KOPT-K1 (cell line): ENCODE data around the gene FAM3B.
"Not testable (repeated sequence)": the region's sequence is repeated elsewhere in the genome, so short reads cannot be mapped to it uniquely, and the experiment has no call there.

Experiments
- H3K27ac ChIP-seq: fragments of 200-600 bp; sonication (generic); 2 replicates; pipeline ENCODE4 v1.5.1; 2016; ENCODE audit warnings: antibody characterized with exemption, mild to moderate bottlenecking, low read depth, low read length; ENCODE audit not compliant: poor library complexity, severe bottlenecking
- H3K36me3 ChIP-seq: fragments of 200-600 bp; sonication (generic); 2 replicates; pipeline ENCODE4 v1.5.1; 2017; ENCODE audit warnings: antibody characterized with exemption, mild to moderate bottlenecking, low read length, moderate library complexity; ENCODE audit not compliant: insufficient read depth
- H3K9me3 ChIP-seq: fragments of 200-600 bp; sonication (generic); 2 replicates; pipeline ENCODE4 v1.5.1; 2017; ENCODE audit warnings: antibody characterized with exemption, low read length, mild to moderate bottlenecking; ENCODE audit not compliant: insufficient read depth, poor library complexity, severe bottlenecking

FAM3B gene

GRCh38 chr21:41307219-41307618, 9.4 kb upstream of the FAM3B start:
- Histone ChIP-seq H3K9me3 (peaks cover 9% of the 10 kb centered on the region), H3K27ac (no peak overlapping the region), H3K36me3 (no peaks in the 10 kb centered on the region)

DNA sequence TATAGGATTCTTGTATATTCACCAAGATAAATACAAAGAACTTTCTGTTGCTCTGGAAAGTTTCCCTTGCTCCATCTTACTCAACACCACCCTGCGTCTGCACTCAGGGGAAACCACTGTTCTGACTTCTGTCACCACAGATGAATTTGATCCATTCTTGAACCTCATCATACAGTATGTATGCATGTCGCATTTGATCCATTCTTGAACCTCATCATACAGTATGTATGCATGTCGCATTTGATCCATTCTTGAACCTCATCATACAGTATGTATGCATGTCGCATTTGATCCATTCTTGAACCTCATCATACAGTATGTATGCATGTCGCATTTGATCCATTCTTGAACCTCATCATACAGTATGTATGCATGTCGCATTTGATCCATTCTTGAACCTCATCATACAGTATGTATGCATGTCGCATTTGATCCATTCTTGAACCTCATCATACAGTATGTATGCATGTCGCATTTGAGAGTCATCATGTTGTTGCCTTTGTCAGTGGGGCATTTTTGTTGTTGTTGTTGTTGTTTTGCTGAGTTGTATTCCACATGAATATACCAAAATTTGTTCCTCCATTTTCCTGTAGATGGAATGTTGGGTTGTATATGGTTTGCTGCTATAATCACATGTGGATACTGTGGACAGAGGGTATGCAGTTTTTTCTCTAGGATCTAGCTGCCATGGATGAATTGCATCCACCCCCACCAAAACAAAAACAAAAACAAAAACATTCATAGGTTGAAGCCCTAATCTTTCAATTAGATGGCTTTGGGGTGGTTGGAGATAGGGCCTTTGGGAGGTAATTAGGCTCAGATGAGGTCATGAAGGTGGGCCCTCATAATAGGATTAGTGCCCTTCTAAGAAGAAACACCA, 3.1 kb upstream of the FAM3B start:
- not testable (repeated sequence) for H3K27ac ChIP-seq, H3K36me3 ChIP-seq, H3K9me3 ChIP-seq

DNA sequence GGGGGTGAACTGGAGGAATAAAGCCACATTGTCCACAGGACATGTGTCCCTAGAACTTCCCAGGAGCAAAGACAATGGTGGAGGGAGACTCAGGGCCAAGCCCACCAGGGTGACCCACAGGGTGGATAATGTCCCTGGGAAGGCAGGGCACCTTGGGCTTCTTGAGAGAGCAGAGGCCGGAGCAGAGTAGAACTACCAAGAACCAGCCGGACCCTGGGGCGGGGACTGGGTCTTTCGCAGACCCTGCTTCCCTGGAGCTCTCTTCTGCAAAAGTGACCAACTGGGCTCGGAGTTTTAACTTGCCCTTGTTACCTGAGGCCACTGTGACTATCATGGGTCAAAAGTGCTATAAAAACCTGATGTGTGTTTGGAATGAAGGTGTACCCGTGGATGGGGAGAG, 875 bp upstream of the FAM3B start:
- no peak overlapping the region for H3K27ac ChIP-seq
- H3K36me3 ChIP-seq, result no peaks in the 10 kb centered on the region
- H3K9me3 ChIP-seq, result no peaks in the 10 kb centered on the region

DNA sequence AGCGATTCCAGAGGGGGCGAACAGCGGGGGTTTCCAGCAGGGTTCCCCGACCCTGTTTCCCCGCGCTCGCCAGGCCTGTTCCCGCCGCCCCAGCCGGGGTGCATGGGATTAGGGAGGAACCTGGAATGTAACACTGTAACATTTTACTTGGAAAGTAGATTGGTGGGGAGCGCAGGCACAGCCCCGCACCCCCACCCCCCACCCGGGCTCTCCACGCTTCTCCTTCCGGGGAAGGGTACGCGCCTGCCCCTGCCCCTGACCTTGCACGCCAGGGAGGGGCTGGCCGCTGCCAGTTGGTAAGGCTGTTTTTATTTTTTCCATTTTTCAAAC, 427 bp downstream of the FAM3B start:
- Histone ChIP-seq H3K36me3 (no peaks in the 10 kb centered on the region), H3K27ac (no peak overlapping the region), H3K9me3 (no peaks in the 10 kb centered on the region)

- H3K9me3 ChIP-seq, result no peaks in the 10 kb centered on the region
- no peak overlapping the region for H3K27ac ChIP-seq
- no peaks in the 10 kb centered on the region for H3K36me3 ChIP-seq
Observed at GRCh38 chr21:41317458-41317857, 857 bp downstream of the FAM3B start.

DNA sequence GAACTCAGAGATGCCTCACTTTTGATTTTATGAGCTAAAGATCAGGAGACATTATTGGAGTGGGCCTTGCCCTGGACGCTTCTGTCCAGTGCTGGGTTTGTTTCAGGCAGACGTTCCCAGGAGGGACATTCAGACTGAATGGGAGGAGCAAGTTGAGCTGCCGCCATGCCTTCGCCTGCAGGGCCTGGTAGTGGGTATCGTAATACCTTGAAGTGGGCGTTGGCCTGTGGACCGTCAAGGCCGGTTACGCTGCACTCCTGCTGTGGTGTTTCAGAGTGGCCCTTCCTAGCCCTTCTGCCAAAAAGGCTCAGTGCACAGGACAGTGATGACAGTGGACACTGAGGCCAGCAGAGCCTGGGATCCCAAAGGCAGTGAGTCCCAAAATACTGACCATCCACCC, 1.6 kb downstream of the FAM3B start:
- no peak overlapping the region for H3K27ac ChIP-seq
- no peaks in the 10 kb centered on the region for H3K9me3 ChIP-seq
- no peaks in the 10 kb centered on the region for H3K36me3 ChIP-seq

DNA sequence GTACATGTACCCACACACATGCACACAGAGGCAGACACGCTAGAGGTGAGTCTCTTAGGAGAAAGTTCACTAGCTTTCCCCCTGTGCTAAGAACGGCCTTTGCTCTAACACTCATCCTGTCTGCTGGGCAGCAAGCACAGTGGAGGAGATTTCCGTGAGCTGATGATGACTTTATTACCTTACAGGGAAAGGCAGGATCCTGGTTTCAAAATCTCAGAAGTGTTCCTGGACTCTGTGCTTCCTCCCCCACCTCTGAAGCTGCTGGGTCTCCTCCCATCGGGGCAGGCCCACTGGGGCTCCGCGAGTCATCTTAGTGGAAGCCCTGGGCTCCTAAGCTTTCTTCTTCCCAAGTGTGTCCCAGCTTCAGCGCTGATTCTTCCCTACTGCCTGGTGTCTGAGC, 2.7 kb downstream of the FAM3B start:
- Histone ChIP-seq H3K27ac (no peak overlapping the region), H3K9me3 (no peaks in the 10 kb centered on the region), H3K36me3 (no peaks in the 10 kb centered on the region)

- Histone ChIP-seq H3K27ac (peak overlapping the region; percentile 68), H3K9me3 (no peaks in the 10 kb centered on the region), H3K36me3 (no peaks in the 10 kb centered on the region)
Observed at GRCh38 chr21:41321211-41321907, 4.8 kb downstream of the FAM3B start.

DNA sequence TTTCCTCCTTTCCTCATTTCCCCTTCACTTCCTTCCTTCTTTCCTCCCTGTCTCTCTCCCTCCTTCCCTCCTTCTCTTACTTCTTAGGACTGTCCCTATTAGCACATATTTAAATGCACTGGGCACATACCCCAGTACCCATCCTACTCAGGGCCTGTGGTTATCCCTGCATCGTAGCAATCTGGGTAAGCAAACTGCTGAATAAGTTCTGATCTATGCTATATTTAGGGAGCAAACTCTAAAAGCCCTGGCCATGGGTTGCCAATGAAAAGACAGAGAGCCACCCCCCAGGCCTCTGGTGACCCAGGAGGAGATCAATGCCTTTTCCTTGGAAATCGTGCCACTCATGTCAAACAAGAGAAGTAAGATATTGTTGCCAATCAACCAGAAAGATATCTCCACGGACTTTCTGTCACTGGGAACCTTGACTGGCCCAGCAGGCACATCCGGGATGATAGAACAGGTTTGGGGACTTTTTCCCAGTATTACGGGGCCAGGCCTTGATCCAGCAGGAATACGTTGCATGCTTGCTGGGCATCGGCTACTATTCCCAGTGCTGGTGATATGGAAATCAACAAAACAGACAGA, 5.4 kb downstream of the FAM3B start:
- Histone ChIP-seq H3K36me3 (no peaks in the 10 kb centered on the region), H3K27ac (peak overlapping the region; percentile 68), H3K9me3 (no peaks in the 10 kb centered on the region)

DNA sequence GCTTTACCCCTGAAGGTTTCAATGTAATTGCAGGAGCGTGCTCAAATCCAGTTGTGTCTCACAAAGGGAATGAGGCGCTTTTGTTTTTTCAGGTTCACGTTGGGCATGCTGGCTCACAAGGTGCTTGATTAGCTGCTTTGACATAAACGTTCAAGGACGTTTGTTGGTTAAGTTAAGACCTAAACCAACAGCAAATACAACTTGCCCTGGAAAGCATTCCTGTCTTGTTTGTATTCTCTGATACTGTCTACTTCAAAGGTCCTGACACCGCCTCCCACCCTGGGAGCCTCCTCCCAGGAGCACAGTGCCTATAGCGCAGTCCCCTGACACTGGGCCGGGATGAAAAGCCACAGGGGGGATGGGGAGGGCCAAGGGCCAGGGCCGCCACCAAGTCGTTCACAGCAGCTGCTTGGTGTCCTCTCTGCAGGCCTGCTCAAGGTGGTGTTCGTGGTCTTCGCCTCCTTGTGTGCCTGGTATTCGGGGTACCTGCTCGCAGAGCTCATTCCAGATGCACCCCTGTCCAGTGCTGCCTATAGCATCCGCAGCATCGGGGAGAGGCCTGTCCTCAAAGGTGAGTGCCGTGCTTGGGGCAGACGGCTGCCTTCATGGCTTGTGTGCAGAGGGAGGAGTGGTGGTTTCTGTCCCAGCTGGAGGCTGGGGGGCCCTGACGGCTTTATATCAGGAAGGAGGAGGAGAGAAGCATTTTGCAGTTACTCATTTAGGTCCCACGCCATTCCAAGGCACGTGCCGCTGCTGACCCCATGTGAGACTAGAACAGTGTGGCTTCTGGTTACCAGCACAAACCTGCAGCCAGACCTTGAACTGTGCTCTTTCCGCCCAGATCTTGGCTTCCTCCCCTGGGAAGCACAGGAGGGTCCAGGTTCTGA, 6.1 kb downstream of the FAM3B start:
- Histone ChIP-seq H3K36me3 (no peaks in the 10 kb centered on the region), H3K9me3 (no peaks in the 10 kb centered on the region), H3K27ac (peak overlapping the region; percentile 68)

- H3K36me3 ChIP-seq, result no peaks in the 10 kb centered on the region
- no peaks in the 10 kb centered on the region for H3K9me3 ChIP-seq
- no peak overlapping the region for H3K27ac ChIP-seq
Observed at GRCh38 chr21:41325138-41325912, 8.7 kb downstream of the FAM3B start.

GRCh38 chr21:41326414-41327080, 9.9 kb downstream of the FAM3B start:
- no peaks in the 10 kb centered on the region for H3K36me3 ChIP-seq
- no peaks in the 10 kb centered on the region for H3K9me3 ChIP-seq
- no peak overlapping the region for H3K27ac ChIP-seq

- H3K27ac ChIP-seq, result no peak overlapping the region
- H3K9me3 ChIP-seq, result no peaks in the 10 kb centered on the region
Observed at GRCh38 chr21:41327753-41328152, 11.2 kb downstream of the FAM3B start.

More at GRCh38 chr21:41327753-41328152, 11.2 kb downstream of the FAM3B start:
- H3K36me3 ChIP-seq, result no peaks in the 10 kb centered on the region
